Cardiac muscle cell (in vitro differentiated cells and primary cell): ENCODE data around the gene DNAJA4. TPM values are rescaled to one million over a fixed set of nuclear protein-coding genes. Genes with fewer than 3 reads are reported as not detected.

ENCODE experiments used
- DNase-seq, 2 donors: peaks; one replicate each; pipeline versions ENCODE4 v3.0.0 to v3.0.0-alpha.2; 2010 to 2017; ENCODE audit warnings: low read depth in 1 of 2, low spot score in 1 of 2
- H3K27ac ChIP-seq: fragments of 200-600 bp; sonication (generic); 2 replicates; pipeline ENCODE4 v1.5.1; 2016
- H3K27me3 ChIP-seq: fragments of 200-600 bp; sonication (generic); 2 replicates; pipeline ENCODE4 v1.6.0; 2016; ENCODE audit warnings: control low read depth
- H3K36me3 ChIP-seq: fragments of 200-600 bp; sonication (generic); 2 replicates; pipeline ENCODE4 v1.5.1; 2016; ENCODE audit warnings: control low read depth
- H3K4me1 ChIP-seq: fragments of 200-600 bp; sonication (generic); 2 replicates; pipeline ENCODE4 v1.8.1; 2017; ENCODE audit warnings: low read depth, mild to moderate bottlenecking, mixed run types
- H3K4me3 ChIP-seq: fragments of 200-600 bp; sonication (generic); 2 replicates; pipeline ENCODE4 v1.5.1; 2016; ENCODE audit warnings: mild to moderate bottlenecking
- H3K9me3 ChIP-seq: fragments of 200-600 bp; sonication (generic); 2 replicates; pipeline ENCODE4 v1.5.1; 2017; ENCODE audit warnings: low read depth, mild to moderate bottlenecking, control low read depth
- CTCF ChIP-seq: IDR thresholded peaks from 2 replicates; pipeline ENCODE4 v1.5.1; 2012; ENCODE audit warnings: low read depth, mild to moderate bottlenecking, low read length
- polyA plus RNA-seq: library from polyadenylated mRNA; unstranded; fragments of >200 nt; fragmentation: Nextera tagmentation; extraction: Ambion mirVana; gene quantifications from 2 replicates; pipeline ENCODE4 v1.2.1, GENCODE V29; 2016
- total RNA-seq: library from RNA; depleted of rRNA; stranded (reverse); fragments of >200 nt; gene quantifications from 2 replicates; pipeline ENCODE4 v1.2.3, GENCODE V29; 2016

The DNAJA4 gene
- total and polyA plus RNA-seq, 2 experiments from 2014 or later, result 3.2 to 3.4 TPM

DNA sequence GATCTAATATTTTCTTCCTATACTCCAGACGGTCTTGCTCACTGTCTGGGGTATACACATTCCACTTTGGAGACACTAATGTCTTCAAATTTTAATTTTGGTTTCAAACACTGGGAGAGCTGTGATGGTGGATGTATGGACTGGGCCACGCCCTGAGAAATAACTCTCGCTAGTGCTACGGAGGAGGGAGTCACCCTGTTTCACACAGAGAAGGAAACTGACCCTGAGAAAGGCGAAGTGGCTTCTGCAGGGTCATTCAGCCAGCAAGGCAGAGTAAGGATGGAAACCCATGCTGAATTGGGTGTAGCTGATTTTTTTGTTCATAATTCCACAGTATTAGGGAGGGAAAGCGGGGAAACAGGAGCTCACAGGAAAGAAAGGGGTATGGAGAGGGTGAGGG is 43.6 kb downstream of the DNAJA4 start:
- no peaks in the 10 kb centered on the region for H3K36me3 ChIP-seq
- H3K4me1 ChIP-seq, result no peaks in the 10 kb centered on the region
- no peak for DNase-seq
- no peak overlapping the region for H3K4me3 ChIP-seq
- peaks cover 4% of the 10 kb centered on the region for H3K27me3 ChIP-seq
- H3K9me3 ChIP-seq, result no peaks in the 10 kb centered on the region
- no peak for TF ChIP-seq CTCF
- no peak overlapping the region for H3K27ac ChIP-seq

DNA sequence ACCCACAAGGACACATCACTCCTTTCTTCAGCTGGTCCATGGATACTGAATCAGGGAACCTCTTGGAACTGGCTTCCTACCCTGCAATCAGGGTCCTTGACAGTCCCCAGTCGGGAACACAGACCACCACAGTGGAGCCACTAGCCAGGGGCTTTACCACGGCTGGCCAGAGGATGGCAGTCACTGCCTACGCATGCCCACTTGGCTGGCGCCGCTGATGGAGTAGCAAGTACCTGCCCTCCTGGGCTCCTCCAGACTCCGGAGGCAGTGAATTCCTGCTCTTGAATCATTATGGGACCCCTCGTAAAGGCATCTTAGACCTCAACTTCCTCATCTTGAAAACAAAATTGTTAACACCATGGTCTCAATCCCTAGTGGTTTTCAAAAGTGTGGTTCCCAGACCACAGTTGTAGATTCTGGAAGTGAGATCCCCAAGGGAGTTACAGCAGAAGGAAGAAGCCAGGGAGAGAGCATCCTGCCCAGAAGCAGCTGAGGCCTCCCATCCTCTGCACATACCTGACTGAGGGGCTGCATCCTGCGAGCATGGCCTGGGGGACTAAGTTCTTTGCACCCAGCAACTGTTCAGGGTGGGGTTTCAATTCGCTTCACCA is 44.2 kb downstream of the DNAJA4 start:
- H3K4me3 ChIP-seq, result no peak overlapping the region
- peak; percentile 95 for TF ChIP-seq CTCF
- H3K27me3 ChIP-seq, result peaks cover 4% of the 10 kb centered on the region
- DNase-seq, result peak; percentile 78 to 89
- no peaks in the 10 kb centered on the region for H3K4me1 ChIP-seq
- no peaks in the 10 kb centered on the region for H3K36me3 ChIP-seq
- H3K27ac ChIP-seq, result no peak overlapping the region
- no peaks in the 10 kb centered on the region for H3K9me3 ChIP-seq

- H3K36me3 ChIP-seq, result no peaks in the 10 kb centered on the region
- no peak for TF ChIP-seq CTCF
- DNase-seq, result no peak
- H3K4me3 ChIP-seq, result no peak overlapping the region
- H3K4me1 ChIP-seq, result no peaks in the 10 kb centered on the region
- no peaks in the 10 kb centered on the region for H3K9me3 ChIP-seq
- no peaks in the 10 kb centered on the region for H3K27me3 ChIP-seq
- H3K27ac ChIP-seq, result no peak overlapping the region
Measured at GRCh38 chr15:78311292-78311691, 46.9 kb downstream of the DNAJA4 start.

- Histone ChIP-seq H3K36me3 (no peaks in the 10 kb centered on the region), H3K4me3 (no peak overlapping the region), H3K9me3 (no peaks in the 10 kb centered on the region), H3K4me1 (no peaks in the 10 kb centered on the region), H3K27ac (no peak overlapping the region), H3K27me3 (no peaks in the 10 kb centered on the region)
- no peak for TF ChIP-seq CTCF
- no peak for DNase-seq
Measured at GRCh38 chr15:78312536-78312935, 48.2 kb downstream of the DNAJA4 start.

- H3K4me3 ChIP-seq, result no peak overlapping the region
- H3K27me3 ChIP-seq, result no peaks in the 10 kb centered on the region
- H3K27ac ChIP-seq, result no peak overlapping the region
- H3K4me1 ChIP-seq, result no peaks in the 10 kb centered on the region
- no peak for TF ChIP-seq CTCF
- DNase-seq, result no peak
- H3K9me3 ChIP-seq, result no peaks in the 10 kb centered on the region
- no peaks in the 10 kb centered on the region for H3K36me3 ChIP-seq
Measured at GRCh38 chr15:78312957-78313356, 48.6 kb downstream of the DNAJA4 start.
